ENCODE results near the gene IGF1R. TPM values are rescaled to one million over a fixed set of nuclear protein-coding genes. Genes with fewer than 3 reads are reported as not detected.
A peak's percentile ranks its signal among the peaks of the same experiment; 100 is the strongest.

The IGF1R gene
- total RNA-seq, 1 experiment from 2014 or later, result 30.9 TPM

DNA sequence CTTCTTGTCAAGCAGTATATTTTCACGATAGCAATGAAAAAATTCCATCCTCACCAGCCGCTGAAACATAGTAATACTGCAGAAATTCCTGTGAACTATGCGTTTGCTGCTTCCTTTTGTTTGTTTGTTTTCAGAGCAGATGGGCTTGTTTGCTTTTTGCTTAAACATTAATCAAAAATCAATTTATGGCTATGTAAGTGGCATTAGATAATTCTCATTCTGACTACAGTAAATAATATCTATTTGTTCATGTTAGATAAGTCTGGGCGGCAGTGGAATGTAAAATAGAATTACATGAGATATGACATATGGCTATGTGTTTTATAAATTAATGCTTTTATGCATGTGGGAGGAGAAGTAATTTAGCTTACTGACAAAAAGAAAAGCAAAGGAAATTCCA lies 195.5 kb downstream of the IGF1R start:
- DNase-seq (ENCODE audit: extremely low read depth, low read depth), result no peak

GRCh38 chr15:98844261-98844660 lies 195.9 kb downstream of the IGF1R start:
- DNase-seq (ENCODE audit: extremely low read depth, low read depth), result no peak

DNA sequence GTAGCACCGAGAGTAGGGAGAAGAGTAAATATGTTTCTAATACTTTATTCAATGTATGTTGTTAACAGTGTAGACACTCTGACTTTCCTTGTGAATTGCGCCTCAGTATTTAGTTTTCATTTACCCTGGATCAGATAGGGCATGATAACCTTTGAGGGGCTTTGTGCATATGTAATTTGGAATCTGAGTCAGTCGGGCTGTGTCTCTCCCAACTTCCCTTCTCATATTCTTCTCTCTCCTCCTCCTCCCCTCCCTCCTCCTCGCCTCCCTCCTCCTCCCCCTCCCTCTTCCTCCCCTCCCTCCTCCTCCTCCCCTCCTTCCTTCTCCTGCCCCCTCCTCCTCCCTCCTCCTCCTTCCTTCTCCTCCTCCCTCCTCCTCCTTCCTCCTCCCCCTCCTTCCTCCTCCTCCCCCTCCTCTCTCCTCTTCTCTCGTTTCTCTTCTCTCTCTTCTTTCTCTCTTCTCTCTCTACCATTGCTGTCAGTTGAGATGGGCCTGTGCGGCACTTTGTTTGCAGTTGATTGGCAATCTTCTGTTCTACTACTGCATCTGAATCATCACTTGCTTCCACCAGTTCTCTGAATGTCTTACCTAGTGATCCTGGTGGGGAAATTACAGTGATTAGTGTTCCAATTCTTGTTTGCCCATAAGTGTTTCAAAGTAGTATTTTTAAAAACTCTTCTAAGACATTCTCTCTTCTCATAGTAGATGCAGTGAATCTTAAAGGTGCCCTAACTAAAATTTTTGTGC lies 197.0 kb downstream of the IGF1R start:
- no peak for DNase-seq (ENCODE audit: extremely low read depth, low read depth)

- peak; percentile 67 for DNase-seq (ENCODE audit: extremely low read depth, low read depth)
Measured at GRCh38 chr15:98850961-98851572, 202.7 kb downstream of the IGF1R start.

GRCh38 chr15:98853161-98853560 lies 204.8 kb downstream of the IGF1R start:
- peak; percentile 80 for DNase-seq (ENCODE audit: extremely low read depth, low read depth)

DNA sequence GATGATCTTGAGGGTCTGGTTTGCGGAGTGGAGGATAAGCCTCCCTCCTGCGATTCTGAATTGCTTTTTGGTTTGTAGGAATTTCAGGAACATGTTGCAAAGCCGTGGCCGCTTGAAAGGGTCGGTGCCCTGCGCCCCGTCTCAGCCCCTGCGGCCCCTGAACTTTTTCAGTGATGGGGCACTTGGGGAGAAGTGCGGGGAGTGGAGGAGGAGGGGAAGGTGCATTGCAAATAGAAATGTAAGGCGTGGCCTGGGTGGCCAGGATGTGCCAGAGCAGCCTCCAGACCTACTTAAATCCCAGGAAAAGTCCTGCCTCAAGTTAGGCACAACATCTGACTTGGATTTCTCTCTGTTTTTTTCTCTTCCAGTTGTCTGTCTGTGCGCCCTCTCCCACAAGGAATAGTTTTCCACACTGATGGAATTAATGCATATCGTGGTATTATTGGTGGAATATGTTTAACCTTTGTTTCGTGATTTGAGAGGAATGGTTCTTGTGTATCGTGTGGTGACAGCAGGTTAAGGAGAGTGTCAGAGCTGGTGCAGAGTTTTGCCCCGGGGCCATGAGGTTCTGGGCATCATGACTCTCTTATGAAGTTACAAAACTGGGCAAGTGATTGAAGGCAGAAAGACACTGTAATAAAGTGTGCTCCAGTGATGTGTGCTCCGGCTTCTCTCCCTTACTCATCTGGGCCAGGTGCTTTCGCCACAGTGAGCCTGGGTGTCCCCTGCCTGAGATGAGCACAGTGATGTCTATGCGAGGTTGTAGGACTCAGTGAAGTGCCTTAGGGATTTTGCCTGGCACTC lies 205.5 kb downstream of the IGF1R start:
- DNase-seq (ENCODE audit: extremely low read depth, low read depth), result no peak

DNA sequence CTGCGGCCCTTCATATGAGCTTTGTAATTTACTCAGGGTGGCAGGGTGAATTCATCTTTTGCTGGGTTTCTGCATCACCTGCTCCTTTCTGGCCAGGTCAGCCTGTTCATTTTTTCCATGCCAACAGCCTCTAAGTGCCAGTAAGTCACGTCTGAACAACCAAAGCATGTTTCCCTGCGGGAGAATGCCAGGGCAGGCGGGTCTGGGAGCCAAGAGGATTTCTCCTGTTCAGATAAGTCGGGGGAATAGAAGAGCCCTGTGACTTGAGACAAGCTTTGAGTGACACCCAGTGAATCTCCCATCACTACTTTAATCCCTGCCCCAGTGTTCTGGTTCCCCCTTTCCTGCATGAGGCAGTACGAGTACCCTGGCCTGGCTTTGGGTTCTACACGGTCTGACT lies 206.2 kb downstream of the IGF1R start:
- DNase-seq (ENCODE audit: extremely low read depth, low read depth), result no peak

DNA sequence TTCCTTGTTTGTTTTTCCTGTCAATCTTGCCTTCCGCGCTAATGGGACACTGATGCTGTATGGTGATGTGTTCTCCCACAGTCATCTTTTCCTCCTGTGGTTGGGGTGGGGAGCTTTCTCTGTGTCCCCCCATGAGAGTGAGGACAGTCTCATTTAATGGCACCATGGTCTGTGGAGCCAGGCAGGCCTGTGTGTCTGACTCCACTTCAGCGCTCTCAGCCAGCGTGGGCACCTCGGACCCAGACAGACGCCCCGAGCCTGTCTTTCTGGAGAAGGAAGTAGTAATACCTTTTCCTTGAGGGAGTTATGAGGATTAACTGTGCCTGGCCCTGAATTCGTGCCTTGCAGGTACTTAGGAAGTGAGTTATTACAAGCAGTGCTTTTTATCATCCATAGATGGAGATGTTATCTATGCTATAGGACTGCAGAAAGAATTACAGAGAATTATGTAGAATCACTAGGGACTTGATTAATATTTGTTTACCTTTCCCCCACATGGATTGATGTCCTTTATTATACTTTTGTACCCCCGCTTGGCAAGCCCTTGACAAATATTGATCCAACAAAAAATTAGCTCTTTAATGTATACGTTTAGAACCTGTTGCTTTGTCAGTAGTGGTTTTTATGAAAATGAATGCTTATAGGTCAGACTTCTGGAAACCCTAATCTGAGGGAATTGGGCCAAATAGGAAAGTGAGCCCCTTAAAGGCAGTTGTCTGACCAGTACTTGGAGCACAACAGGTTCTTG lies 206.9 kb downstream of the IGF1R start:
- no peak for DNase-seq (ENCODE audit: extremely low read depth, low read depth)

- no peak for DNase-seq (ENCODE audit: extremely low read depth, low read depth)
Measured at GRCh38 chr15:98855815-98856531, 207.6 kb downstream of the IGF1R start.

- DNase-seq (ENCODE audit: extremely low read depth, low read depth), result no peak
Measured at GRCh38 chr15:98856532-98856907, 208.2 kb downstream of the IGF1R start.

- DNase-seq (ENCODE audit: extremely low read depth, low read depth), result no peak
Measured at GRCh38 chr15:98858610-98859023, 210.3 kb downstream of the IGF1R start.

- DNase-seq (ENCODE audit: extremely low read depth, low read depth), result no peak
Measured at GRCh38 chr15:98859149-98859548, 210.8 kb downstream of the IGF1R start.

- DNase-seq (ENCODE audit: extremely low read depth, low read depth), result peak; percentile 65
Measured at GRCh38 chr15:98860281-98861041, 212.1 kb downstream of the IGF1R start.

GRCh38 chr15:98861188-98861587 lies 212.8 kb downstream of the IGF1R start:
- DNase-seq (ENCODE audit: extremely low read depth, low read depth), result no peak

DNA sequence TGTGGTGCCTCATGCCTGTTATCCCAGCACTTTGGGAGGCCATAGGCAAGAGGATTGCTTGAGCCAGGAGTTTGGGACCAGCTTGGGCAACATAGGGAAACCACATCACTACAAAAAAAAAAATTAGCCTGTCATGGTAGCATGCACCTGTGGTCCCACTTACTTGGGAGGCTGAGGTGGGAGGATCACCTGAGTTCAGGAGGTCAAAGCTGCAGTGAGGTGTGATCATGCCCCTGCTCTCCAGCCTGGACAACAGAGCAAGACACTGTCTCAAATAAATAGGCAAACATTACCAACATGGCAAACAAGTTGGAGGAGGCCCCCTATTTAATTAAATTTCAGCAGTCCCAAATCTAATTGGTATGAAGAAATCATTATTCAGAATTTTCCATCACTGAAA lies 215.6 kb downstream of the IGF1R start:
- DNase-seq (ENCODE audit: extremely low read depth, low read depth), result no peak

DNA sequence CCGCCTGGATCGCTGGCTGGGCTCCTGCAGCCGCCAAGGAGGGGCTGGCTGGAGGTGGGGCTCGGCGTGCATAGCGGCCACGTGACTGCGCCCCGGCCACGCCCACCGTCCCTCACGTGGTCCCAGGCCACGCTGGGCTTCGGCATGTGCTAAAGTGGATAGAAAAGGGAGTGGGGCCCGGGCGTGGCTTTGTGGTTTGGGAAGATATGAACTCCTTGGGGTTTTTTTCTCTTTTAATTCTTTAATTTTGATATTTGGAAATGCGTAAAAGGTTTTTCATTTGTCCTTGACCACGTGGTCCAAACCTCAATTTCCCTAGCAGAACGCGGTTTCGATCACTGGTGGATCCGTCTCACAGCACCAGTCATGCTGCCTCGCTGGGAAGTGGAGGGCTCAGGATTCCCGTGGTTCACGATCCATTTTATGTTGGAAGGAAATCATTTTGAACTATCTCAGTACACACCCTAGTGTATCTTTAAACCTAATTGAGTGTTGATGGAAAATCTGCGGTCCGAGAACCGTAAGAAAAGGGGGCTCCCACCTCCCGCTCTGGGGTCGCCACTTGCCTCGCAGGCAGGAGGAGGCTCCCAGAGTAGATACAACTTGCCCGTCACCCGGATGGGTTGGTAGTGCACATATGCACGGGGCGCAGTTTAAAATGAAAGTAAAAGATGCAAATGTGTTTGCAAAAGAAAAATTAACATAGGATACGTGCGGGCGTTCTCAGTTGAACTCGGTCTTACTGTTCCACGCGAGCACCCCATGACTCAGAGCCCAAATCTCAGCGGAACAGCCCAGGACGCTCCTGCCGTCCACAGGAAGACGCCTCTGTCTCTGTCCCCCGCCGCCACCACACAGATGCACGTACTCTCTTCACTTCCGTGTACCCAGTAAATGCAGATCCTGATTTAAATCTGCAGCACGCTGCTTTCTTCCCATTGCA lies 217.3 kb downstream of the IGF1R start:
- no peak for DNase-seq (ENCODE audit: extremely low read depth, low read depth)

GRCh38 chr15:98866511-98866910 lies 218.2 kb downstream of the IGF1R start:
- no peak for DNase-seq (ENCODE audit: extremely low read depth, low read depth)

GRCh38 chr15:98868564-98868963 lies 220.2 kb downstream of the IGF1R start:
- DNase-seq (ENCODE audit: extremely low read depth, low read depth), result no peak

Measured in NCI-H460 (cell line).